NCI-H1105 (cell line): ENCODE data around the gene ITPK1.

ENCODE experiments used
- DNase-seq: peaks from one replicate; lab custom pipeline; 2025; lab: John Stamatoyannopoulos, UW

ITPK1 gene

GRCh38 chr14:93104961-93105360 is 10.8 kb downstream of the ITPK1 start:
- no peak for DNase-seq

DNA sequence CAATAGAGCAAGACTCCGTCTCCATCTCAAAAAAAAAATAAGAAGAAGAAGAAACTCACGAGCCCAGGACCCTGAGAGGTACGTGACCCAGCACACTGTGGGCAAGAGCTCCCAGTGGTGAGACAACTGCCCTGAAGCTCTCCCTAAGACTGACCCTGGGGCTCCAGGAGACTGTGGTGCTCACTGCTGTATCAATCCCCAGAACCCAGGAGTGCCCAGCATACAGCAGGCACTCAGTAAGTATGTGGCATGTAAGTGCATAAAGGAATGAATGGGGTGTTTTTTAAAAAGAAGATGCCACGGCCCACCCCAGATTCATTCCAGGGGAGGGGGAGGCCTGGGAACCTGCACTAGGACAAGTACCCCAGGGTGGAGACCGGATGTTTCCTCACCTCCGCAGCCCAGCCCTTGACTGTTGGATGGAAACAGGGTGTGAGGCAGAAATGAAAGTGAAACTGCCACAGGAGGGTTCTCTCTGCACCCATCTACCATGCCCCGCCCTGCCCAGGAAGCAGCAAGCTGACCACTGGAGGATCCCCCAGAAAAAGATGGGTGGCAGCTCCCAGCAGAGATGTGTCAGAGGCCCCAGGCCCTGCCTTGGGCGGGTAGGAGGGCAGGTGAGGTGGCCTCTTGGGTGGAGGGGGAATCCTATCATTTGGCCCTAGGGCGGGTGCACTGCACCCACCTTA is 12.2 kb downstream of the ITPK1 start:
- DNase-seq, result no peak

DNA sequence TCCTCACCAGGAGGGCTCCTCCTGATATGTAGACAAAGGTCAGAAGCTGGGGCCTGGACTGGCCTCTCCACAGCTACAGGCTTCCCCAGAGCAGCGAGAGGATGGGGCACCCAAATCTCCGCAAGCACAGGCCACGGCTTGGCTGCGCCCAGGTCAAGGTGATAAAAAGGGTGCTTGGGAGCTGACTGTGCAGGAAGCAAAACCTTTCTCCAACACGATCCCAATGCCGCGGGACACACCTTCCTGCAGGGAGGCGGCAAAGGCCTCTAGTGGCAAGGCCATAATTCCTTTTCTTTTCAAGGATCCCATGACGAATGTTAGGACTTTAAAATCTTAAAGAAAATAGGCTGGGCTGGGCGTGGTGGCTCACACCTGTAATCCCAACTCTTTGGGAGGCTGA is 13.6 kb downstream of the ITPK1 start:
- no peak for DNase-seq

- DNase-seq, result no peak
Observed at GRCh38 chr14:93101181-93101580, 14.5 kb downstream of the ITPK1 start.

- DNase-seq, result no peak
Observed at GRCh38 chr14:93100570-93100969, 15.2 kb downstream of the ITPK1 start.

DNA sequence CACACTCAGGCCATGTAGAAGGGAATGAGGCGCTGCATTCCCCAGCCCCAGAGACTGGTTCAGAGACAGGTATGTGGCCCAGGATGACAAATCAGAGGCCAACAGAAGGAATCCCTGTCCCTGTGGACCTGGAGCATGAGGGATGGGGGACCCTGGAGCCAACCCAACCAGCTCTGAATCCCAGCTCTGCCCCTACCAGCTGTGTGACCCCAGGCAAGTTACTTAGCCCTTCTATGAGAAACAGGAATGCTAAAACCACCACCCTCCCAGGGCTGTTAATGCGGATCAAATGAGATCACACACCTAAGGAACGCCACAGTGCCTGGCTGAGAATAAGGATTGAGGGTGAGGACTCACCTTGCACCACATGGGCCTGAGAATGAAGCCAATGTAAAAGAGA is 15.6 kb downstream of the ITPK1 start:
- no peak for DNase-seq

DNA sequence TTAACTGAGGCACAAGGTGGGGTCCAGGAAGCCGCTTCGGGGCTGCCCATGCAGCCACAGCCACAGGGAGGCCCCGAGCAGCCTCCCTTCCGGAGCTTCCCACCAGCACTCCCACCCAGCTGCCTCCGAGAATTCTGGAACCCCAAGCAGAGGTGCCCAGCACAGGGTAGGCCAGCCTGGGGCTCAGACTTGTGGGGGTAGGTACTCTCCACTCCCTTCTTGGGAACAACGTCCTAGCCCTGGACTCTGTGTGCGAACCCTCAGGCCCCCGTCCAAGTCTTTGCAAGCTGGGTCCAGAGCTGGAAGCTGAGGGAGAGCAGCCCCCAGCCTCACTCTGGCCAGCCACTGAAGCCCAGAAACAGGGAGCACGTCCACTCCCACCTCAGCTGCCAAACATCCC is 16.1 kb downstream of the ITPK1 start:
- DNase-seq, result no peak

DNA sequence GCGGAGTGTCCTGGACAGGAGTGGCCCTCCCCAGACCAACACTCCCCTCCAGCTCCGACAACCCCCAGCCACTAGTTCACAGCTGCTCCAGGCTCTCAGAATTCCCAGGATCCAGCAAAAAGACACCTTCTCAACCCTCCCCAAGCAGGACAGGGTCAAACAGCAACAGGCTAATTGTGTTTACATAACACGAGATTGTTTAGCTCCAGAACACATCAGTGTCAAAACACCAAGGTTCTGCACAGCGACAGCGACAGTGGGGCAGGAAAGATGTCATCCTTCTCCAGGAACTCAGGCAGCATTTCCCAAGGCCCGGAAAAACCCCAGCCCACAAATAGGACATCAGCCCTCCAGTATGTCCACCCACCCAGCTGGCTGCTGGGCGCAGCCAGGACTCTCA is 16.5 kb downstream of the ITPK1 start:
- no peak for DNase-seq

- DNase-seq, result no peak
Observed at GRCh38 chr14:93096691-93097322, 18.9 kb downstream of the ITPK1 start.

- DNase-seq, result no peak
Observed at GRCh38 chr14:93095742-93096510, 19.8 kb downstream of the ITPK1 start.

- no peak for DNase-seq
Observed at GRCh38 chr14:93094121-93094918, 21.4 kb downstream of the ITPK1 start.

DNA sequence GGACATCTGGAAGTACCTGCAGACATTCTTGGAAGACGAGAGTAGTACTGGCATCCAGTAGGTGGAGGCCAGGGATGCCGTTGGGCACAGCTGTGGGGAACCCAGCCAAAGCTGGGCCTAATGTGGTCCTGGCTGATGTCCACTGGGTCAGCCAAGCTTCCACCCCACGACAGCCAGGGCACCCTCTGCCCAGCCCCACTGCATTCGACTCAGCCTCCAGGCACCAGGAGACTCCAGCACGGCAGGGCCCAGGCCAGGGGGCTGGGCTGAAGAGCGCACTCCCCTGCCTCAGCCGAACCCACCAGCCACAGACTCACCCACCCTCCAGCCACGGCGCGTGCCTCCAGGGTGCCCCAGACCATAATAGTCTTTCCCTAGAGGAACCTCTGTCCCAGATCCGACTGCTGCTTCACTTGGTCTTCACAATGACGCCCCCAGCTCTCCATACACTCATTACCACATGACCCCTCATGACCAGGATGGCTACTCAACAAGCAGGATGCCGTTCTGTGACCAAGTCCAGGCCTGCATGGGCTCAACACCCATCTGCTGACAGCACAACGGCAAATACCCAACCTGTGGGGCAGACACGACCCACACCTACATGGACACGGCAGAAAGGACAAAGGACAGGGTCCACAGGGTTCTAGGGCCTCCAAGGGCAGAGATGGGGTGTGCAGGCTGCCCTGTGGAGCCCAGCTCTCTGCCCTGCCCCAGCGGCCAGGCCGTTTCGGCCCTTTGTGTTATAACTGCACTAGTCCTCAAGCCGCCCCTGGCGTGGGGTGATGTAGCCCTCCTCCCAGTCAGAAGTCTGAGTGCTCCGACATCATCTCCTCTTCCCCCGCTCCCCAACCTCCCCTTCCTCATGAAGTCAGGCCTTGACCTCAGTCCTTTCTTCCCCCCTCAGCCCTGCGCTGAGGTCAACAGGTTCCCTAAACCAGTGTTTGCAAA is 22.8 kb downstream of the ITPK1 start:
- DNase-seq, result no peak

DNA sequence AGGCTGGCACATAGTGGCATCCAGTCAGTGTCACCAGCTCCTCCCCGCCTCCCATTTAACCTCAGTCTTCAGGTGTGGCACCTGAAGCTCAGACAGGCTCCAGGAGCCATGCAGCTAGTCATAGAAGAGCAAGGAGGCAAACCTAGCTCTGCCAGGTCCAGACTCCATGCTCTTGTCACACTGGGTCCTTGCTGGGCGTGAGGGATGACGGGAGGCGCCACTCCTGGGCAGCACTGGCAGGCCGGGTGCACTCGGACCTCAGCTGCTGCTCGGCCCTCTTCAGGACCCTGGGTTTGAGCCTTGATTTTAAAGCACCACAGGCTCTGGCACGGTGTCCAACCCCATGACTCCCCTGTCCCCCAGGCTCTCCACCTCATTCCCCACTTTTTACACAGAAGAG is 24.1 kb downstream of the ITPK1 start:
- no peak for DNase-seq

DNA sequence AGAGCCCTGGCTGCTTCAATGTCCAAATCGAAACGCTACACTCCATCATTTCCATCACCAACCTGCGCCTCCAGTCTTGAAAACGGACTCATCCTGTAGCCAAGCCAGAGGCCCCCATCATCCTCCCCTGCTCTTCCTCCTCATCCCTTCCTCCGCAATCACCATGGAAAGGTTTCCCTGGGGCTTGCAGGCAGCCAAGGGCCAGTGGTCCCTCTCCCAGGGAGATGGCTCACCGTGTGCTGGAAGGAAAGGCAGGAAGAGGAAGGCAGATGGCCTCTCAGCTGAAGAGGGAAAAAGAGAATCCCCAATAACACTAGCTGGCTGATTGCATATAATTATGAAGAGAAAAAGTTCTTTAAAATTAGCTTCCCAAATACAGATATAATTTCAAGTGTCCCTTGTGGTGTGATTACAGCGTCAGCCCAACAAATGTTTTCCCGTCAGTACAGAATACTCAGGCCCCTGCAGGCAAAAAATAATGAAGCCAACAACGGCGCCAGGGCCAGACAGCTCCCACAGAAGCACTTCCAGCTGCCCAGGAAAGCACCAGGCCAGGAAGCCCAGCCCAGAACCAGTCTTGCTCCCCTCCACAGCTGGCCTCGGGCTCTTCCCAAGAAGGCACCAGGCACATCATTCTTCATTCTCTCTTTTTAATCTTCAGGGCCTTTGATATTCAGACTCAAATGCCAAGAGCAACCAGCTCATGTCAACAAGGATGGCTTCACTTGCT is 24.7 kb downstream of the ITPK1 start:
- DNase-seq, result no peak

GRCh38 chr14:93089521-93090269 is 26.0 kb downstream of the ITPK1 start:
- no peak for DNase-seq

DNA sequence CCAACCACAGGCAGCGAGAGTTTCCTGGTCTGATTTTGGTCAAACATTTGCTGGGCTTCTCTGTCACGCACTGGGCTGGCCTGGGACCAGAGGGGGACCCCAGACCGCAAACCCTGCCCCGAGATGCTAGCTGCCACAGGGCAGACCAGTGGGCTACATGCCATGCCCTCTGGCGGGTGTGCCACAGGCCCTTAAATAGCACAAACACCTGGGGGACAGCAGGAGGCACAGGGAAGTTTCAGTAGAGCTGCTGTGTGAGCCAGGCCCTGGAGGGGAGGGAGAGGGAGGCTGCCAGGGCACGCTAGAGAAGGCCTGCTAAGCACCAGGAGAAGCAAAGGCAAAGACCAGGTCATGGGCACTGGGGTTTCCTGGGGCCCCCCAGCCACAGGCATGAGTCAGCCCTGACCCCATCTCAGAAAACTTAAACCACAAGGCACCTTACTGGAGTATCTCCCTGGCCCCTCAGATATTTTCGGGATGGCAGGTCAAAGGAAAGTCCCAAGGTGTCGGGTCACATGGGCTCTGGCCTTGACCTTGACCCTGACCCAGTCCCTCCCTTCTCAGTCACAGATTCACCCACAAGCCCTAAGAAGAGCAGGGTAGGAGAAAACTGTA is 29.2 kb downstream of the ITPK1 start:
- DNase-seq, result no peak

GRCh38 chr14:93085911-93086310 is 29.8 kb downstream of the ITPK1 start:
- no peak for DNase-seq

GRCh38 chr14:93084866-93085857 is 30.6 kb downstream of the ITPK1 start:
- DNase-seq, result no peak
